Raji (cell line): ENCODE results near the gene ELF3.

Experiments used
- POLR2A ChIP-seq: IDR thresholded peaks from 2 replicates; pipeline ENCODE4 v1.6.1; 2011; ENCODE audit warnings: low read depth, low read length, control low read depth; ENCODE audit not compliant: insufficient read depth

Gene ELF3

DNA sequence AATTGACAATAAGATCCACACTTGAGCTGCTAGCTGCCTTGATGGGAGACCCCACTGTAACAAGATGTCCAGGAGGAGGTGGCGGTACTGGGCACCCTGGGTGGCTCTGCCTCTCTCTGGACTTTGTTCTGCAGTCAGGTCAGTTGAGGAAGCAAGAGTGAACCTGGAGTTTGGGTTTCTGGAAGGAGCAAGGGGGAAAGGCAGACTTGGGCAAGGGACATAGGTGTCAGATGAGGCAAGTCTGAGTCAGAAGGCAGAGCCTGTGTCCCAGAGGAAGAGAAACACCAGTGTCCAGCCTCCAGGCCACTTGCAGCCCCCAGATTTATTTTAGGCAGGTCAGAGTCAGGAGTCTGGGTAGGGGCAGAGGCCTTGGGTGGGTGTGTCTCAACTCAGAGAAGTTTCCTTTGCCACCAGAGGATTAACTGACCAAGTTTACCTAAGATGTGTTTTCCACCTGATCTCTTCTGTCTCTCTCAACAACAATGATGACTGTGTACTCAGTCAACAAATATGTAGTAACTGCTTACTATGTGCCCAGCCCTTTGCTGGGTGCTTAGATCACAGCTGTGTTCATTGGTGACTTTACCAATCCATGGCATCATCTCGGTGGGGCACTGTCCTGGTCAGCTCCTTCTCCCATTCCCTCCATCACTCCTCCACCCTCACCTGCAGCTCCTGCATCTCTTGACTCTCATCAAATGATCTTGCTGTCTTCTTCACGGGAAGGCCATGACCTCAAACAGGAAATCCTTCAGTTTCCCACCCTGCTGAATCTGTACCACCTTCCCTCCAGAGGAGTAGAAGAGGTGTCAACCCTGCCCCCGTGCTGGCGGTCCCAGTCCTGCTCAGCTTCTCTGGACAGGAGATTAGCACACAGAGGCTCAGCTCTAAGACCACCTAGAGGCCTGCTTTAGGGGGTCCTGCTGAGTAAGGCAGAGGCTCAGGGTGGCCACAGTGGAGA, 36.6 kb downstream of the ELF3 start:
- no peak for TF ChIP-seq POLR2A

DNA sequence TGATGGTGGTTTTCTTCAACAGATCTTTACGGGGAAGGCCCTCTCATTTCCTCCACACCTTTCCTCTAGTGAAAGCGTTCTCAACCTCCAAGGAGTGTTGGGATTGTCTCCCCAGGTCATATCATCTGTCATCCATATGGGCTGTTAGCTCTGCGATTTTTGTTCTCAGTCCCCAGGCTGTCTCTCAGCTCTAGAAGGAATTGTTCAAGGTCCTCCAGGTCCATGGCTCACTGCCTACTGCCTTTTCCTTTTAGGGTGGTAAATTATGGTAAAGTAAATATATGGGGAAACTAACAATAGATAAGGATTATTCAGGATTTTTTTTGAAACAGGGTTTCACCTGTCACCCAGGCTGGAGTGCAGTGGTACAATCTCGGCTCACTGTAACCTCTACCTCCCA, 37.6 kb downstream of the ELF3 start:
- no peak for TF ChIP-seq POLR2A

DNA sequence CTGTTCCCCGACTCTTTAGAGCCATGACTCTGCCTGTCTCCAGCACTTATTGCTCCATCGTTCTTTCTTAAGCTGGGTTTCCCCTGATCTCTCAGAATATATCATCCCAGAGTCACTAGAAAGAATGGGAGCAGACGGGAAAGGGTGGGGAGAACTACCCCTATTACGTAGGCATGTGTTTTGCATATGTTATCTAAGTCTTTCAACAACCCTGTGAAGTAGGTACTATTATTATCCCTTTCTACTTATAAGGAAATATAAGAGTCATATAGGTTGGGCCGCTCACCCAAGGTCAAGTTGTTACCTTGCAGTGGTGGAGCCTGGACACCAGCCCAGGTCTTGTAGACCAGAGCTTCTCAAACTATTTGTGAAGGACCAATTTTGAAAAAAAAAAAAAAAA, 38.7 kb downstream of the ELF3 start:
- TF ChIP-seq POLR2A: no peak

DNA sequence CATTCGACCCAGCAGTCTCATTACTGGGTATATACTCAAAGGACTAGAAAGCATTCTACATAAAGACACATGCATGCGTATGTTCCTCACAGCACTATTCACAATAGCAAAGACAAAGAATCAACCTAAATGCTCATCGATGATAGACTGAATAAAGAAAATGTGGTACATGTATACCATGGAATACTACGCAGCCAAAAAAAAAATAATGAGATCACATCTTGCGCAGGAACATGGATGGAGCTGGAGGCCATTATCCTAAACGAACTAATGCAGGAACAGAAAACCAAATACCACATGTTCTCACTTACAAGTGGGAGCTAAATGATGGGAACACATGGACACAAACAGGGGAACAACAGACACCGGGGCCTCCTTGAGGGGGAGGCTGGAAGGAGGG, 43.7 kb downstream of the ELF3 start:
- TF ChIP-seq POLR2A: no peak

DNA sequence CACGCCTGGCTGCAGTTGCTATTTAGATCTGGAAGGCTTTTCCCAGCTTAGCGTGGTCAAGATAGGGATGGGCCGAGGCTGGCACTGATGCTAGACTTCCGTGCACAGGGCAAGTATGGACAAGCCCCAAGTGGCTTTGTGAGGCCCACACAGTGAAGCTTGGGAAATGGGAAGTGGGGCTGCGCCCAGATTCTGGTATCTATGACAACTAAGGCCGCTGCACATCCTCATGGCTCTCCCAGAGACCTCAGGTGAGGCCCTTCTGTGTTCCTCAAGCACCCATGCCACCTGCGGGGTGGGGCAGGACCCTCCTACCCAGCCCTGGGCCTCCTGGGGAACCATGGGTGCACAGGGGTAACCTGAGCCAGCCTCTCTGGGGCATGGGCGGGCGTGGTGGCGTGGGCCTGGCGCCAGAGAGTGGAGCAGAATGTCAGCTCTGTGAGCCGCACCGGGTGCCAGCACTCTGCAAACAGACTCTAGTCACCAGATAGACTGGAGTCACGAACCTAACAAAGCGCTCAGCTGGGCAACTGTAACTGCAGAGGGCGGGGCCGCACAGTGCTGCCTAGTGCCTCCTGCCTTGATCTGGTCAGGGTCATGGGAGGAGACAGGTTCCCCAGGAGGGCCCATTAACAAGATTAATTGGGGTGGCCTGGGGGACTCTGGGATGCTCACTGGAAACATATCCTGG, 46.4 kb downstream of the ELF3 start:
- no peak for TF ChIP-seq POLR2A

DNA sequence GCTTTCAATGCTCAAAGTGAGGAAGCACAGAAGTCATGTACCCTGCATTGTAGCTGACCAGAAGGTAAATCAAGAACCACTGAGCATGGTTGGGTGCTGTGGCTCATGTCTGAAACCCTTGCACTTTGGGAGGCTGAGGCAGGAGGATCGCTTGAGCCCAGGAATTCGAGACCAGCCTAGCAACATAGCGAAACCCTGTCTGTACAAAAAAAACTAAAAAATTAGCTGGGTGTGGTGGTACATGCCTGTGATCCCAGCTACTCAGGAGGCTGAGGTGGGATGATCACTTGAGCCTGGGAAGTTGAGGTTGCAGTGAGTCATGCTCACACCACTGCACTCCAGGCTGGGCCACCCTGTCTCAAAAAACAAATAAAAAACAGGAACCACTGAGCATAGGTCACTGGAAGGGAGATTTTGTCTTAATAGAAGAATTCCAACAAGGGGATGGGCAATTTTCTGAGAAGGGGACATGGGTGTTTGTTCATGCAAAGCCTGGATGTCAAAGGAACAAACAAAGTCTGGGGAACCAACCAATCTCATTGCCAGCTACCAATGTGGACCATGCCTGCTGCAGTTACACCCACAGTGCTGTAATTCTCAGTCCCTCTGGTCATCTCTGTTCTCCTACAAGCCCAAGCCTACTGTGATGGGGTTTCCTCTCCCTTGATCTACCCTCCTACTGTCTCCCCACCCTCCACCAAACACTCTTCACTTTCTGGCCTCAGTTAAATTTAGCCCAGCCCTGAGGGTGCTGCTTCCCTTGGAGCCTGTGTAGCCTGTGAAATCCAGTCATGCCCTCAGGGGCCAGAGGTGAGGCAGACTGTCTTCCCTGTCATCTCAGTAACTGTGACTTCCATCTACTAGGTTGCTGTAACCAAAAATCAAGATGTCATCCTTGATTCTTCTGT, 47.9 kb downstream of the ELF3 start:
- no peak for TF ChIP-seq POLR2A

DNA sequence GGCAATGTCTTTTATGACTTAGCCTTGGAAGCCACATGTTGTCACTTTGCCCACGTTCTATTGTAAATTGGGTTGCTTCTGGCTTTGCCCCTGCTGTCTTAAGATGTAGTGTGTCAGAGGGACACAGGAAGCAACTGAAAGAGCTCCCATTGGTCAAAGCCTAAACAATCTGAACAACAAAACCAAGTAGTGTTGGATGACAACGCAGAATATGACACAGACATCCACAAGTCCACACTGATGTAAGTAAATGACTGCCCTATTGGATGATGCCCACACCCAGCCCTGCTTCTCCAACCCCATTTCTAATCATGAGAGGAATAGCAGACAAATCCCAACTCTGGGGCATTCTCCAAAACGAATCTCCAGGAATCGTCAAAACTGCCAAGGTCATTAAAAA, 50.7 kb downstream of the ELF3 start:
- TF ChIP-seq POLR2A: no peak

DNA sequence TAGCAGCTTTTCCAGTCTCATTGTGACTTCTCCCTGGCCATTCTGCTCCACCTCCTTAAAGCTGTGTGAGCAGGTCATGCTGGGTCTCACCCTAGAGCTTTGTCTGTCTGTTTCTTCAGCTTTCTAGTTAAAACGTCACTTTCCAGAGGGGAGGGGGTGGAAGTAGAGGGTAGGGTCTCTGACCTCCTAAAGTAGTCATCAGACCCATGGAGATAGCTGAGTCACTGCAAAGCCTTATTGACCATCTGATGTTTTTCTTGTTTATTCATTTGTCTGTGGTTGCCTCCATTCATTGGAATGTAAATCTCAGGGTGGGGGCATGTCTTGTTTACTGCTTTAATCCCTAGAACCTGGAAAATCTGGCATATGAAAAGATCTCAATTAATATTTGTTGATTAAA, 52.7 kb downstream of the ELF3 start:
- no peak for TF ChIP-seq POLR2A
